8988T (cell line): Measurements from ENCODE around the gene GPR158.

ENCODE experiments used
- DNase-seq: peaks from one replicate; pipeline ENCODE4 v3.0.0; 2011

GPR158 gene

DNA sequence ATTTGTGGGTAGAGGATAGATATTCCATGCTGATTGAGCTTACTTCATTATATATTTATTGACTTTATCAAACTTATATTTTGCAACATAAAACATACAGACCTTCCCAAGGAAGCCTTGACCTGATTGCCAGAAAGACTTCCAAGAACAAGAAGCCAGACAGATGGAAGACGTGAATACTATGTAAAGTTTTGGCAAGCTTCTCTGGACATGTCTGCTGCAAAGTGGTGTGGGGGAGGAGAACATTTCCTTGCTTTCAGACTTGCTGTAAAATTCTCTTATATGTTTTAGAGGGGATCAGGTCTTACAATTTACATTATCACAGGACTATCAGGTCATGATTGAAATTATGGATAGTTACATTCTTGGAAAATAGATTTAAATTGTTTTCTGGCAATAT is 23.4 kb downstream of the GPR158 start:
- no peak for DNase-seq

DNA sequence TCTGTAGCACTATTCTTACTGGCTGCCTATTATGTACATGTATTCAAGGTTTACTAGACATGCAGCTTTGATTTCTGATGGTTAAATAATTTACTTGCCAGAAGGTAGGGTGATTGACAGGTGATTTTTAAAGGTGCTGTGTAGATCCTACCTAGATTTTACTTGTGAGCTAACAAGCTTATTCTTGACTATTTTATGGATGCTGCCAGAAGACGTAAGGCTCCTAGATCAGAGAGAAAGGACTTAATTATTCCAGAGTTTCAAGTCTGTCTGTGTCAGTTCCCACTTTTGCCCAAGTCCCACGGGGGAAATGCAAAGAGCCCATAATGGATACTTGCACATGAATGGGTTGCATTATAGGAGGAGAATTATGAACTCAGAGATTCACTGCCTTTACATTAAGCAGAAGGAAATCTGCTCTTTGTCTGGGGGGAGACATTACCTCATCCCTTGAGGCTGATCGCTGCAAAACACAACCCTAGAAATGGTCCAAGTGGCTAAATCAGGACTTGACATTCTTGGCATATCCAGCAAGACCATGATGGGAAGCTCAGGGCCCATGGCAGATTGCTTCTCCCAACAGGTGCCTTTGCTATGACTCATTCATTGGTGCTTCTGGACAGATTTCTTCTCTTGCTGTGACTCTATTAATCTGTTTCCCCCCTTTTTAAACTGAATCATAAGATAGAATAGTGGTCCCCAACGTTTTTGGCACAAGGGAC is 32.1 kb downstream of the GPR158 start:
- no peak for DNase-seq

DNA sequence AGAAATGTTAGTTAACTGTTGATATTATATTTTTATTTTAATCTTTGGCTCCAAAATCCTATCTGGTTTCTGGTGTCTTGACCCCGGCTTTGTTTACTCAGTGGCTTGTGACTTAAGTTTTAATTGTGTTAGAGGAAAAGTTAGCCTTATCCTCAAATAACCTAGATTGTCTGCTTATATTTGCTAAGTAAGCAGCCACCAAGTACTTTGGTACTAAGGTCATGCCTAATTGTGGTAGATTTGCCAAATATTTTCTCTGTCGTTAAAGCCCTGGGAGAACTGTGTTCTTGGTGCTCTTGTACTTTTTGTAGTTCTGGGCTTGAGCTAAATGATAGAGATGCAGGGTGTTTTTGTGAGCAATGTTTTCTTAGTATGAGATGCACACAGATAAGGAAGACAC is 34.8 kb downstream of the GPR158 start:
- no peak for DNase-seq

DNA sequence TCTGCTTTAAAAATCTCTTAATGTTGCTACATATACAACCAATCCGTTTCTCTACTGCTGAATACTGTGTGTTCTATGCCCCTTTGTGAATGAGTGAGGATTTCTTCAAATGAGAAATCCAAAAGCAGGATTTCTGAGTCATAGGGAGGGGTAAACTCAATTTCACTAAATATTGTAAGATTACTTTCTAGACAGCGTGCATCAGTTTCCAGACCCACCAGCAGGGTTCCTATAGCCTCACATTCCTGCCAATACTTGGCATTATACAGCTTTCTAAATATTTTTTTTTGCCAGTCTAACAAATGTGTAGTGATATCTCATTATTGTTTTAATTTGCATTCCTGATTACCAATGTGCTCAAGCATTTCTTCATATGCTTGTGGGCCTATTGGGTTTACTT is 35.5 kb downstream of the GPR158 start:
- no peak for DNase-seq

DNA sequence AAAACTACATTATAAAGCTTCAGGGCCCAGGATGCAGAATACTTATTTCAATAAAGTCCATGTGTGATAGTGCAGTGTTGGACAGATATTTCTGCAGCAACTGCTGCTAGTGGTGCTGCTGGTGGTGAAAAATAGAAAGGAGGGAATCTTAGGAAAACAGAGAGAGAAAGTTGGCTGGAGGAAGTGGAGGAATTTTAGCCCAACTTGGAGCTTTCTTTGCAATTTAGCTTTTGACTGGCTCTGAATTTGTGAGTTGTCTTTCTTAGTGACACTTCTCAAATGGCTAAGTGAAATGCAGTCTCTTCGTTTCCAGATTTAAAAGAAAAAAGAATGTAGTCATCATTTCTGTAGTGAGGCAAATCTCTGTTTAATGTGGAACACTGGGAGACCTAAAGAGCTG is 45.4 kb downstream of the GPR158 start:
- DNase-seq, result no peak

DNA sequence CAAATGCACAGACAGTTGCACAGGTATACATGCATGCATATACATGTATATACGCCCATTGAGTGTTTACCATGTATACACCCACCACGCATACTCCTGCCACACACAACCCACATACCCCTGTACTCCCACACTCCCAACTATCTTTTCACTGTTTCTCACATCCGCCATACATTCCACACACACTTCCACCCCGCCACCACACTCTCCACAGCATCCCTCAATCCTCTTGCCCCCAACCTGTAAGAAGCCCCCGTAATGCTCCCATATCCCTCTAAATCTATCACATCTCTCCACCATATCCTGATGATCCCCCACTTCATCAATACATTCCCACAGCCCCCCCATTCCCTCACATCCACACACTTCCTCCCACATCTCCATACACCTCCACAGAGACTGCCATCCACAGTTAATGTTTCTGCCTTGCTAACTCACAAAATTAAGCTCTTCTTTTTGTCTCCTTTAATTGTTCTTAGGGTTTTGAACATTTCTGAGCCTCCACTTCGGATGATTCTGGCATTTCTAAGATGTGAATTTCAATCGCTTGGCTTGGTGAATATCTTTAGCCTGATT is 47.4 kb downstream of the GPR158 start:
- DNase-seq, result no peak

DNA sequence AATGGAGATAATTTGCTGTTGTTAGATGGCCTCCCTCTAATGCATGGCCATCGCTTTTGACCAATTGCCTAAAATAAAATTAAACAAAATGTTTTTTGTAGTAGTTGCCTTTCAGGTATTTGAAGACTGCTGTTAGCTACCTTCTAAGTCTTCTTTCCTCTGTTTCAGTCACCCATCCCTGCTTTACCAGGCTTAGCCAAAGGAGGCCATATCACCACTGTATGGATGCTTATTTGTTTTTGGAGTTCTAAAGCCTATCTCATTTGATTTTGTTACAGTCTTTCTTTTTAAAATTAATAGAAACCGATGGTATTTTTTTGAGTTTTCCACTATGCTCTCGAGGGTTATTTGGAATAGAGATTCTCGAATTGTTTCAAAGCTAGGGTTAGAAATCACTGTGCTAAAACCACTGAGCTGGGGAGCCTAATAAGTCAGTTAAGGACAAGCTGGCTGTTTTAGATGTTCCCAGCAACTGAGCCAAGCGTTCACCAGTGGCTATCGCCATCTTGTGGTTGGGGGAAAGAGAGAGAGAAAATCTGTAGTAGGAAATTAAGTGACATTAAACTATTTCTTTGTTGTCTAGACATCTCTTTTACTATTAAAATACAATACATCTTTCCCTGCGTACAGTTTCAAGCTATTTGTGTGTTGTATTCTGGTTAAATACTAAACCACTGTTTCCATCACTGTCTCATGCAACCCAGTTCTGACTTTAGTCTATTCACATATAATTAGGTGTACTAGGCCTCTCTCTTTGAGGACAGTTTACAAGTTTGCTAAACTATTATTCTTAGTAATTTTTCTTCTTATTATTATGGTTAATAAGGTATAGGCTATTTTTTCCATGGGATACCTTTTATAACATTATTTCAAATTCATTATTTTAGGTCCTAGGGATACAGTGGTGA is 52.2 kb downstream of the GPR158 start:
- DNase-seq, result no peak

DNA sequence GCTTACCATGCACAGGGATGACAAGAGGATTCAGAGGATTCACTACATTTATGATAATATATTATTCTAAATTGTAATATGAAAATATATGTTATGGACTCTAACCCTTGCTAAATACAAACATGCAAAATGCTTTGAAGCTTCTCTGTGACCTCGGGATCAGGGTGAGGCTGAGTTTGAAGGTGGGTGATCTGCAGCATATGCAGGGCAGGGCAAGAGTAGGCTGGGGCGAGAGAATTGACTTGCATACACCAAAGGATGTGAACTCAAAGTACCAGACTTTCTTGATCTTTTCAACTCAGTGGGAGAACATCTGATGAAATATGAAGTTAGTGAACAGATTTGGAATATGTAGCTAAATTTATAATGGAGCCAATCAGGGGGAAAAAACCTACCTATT is 57.0 kb downstream of the GPR158 start:
- DNase-seq, result no peak

DNA sequence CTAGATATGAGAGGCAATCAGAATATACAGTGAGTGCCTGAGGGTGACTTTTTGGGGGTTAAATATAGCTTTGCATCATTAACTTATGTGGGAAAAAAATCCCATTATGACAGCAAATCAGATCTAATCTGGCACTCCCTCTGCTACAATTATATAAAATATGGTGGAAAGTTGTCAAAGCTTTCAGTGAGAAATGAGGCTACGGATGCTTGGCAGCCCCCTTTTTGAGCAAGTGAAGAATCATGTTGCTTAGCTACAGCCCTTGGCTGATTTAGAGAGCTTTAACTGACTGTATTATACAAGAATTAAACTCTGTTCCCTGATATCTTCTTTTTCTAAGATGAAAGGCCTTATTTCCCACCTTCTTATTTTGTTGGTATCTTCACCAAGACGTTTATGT is 57.4 kb downstream of the GPR158 start:
- DNase-seq, result no peak

DNA sequence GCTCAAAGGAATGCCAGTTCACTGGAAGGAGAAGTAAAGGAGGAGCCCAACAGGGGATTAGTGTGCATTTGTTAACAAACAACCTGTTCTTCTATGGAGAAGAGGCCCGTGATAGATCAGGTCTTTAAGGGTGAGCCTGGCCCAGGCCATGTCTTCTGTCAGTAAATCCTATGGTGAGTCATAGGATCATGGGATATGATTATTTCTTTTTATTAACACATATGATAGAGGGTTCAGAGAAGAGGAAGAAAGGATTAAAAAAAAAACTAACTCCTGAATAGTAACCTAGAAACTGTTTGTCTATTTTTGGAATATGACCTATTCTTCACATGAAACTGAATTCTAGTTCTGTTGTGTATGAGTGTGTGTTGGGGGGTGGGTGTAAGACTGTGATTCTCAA is 70.4 kb downstream of the GPR158 start:
- no peak for DNase-seq

DNA sequence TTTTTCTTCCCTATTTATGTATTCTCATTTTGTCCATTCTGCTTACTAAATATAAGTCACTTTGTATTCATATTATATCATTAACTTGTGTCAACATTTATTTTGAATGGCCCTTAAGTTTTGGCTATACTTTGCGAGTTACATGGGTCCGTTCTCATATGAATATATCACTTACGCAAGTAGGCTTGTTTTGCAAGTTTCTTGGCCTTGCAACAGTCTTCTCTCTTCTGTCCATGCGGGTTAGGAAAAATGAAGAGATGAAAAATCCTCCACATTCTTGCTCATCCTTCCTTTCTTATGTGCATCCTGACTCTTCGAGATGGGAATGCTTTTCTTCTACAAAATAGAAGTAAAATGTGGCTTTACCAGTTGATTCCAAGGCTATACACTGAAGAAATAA is 82.8 kb downstream of the GPR158 start:
- no peak for DNase-seq

DNA sequence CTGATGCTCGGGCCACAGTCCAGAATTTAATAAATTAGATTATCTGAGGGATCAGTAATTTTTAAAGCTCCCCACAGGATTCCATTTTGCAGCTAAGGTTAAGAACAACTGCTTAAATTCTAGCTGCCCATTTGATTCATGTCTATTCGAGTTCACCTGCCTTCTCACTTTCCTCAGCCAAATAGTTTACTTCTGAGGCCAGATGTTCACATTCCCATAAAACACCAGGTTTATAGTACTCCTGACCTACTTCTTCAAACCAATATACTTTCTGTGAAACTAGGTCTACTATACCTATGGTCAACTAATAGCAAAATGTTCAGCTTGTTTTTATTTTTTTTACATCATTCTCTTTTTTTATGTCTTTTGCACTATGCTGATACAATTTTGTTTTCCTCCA is 86.3 kb downstream of the GPR158 start:
- DNase-seq, result no peak

DNA sequence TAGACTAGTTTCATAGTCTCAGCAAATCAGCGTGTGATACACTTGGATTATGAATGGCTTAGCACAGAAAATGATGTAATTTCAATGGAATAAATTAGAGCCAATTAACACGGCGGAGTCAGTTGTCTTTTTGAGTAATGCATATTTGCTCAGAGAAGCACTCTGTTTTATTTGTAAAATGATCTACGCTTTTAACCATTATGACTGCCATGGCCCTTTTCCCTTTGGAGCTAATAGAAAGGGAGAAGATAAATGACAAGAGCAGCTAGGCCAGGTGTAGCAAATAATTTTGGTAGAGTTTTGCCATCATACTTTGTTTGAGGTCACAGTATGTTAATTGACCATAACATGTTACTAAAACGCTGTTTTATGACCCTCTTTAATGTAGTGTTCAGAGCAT is 86.8 kb downstream of the GPR158 start:
- DNase-seq, result no peak

DNA sequence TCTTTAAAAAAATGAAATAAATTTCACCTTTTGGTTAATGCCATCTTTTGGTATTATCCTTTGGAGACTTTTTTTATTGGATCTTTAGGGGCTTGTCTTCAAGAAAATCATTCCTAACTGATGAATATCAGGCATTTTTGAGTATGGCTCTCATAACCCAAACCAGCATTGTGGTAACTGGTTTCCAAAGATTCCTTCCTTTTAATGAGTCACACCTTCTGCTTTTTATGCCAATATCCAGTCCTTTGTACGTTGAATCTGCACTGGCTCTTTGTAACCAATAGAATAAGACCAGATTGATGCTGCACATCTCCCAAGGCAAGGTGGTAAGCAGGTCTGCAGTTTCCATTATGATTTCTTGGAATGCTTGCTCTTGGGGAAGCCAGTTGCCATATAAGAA is 89.1 kb downstream of the GPR158 start:
- DNase-seq, result no peak

DNA sequence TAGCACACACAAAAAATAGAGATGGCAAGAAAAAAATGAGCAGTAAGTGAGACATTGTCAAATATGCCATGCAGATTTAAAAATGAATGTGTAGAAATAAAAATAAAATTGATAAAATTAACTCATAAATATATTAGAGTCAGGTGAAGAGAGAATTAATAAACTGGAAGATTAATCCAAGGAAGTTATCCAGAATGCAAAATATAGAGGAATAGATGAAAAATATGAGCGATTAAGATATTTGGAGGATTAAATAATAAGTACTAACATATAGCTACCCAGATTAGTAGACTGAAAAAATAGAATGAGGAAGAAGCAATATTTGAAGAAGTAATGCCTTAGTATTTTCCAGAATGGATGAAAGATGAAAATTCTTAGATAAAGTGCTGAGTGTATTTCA is 103.4 kb downstream of the GPR158 start:
- no peak for DNase-seq

DNA sequence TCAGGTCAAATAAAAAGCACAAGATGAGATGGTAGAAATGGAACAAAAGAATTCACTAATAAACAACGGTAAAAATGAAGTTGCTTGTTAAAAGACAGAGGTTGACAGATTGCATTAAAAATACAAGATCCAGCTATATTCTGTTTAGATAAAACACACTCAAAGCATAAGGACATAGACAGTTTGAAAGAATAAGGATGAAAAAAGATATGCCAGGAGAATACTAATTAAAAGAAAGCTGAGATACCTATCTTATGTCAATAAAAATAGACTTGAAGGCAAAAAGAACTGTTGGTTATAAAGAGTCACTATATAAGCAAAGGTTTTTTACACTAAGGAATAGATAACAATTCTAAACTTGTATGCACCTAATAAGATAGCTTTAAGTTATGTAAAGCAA is 105.3 kb downstream of the GPR158 start:
- DNase-seq, result no peak

DNA sequence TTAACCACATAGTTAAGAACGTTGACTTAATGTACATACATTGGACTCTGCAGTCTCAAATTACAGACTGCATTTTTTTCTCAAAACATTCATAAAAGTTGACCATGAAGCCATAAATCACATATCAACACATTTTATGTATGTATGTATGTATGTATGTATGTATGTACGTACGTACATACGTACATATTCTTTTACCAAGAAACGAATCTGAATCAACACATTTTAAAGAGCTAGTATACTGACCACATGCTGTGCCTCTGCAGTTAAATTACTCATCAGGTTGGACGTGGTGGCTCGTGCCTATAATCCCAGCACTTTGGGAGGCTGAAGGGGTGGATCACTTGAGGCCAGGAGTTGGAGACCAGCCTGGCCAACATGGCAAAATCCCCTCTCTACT is 105.8 kb downstream of the GPR158 start:
- no peak for DNase-seq

DNA sequence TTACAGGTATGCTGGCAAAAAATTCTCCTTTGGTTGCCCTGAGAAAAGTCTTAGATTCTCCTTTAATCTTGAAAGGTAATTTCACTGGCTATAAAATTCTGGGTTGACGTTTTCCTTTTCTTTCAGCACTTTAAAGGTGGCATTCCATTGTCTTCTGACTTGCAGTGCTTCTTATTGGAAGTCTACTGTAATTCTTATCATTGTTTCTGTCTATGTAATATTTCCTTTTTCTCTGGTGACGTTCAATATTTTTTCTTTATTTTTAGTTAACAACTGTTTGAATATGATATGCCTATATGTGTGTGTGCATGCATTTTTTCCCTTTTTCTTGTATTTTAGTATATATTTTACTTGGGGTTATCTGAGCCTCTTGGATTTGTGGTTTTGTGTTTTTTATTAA is 111.0 kb downstream of the GPR158 start:
- DNase-seq, result no peak

DNA sequence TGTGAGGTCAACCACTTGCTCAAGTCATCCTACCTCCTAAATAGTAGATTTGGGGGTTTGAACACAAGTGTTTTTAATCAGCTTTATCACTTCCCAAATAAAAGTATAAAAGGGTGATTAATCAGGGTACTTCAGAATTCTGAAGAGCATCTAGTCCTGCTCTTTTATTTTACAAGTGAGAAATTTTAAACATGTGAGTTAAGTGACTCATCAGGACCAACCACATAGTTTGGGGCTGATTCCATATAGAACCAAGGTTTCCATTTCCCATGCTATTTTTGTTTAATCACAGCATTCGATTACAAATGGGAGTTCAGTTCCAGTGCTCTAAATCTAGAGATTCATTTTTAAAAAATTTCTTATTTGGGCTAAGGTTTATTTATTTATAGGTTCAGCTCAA is 113.4 kb downstream of the GPR158 start:
- DNase-seq, result no peak

DNA sequence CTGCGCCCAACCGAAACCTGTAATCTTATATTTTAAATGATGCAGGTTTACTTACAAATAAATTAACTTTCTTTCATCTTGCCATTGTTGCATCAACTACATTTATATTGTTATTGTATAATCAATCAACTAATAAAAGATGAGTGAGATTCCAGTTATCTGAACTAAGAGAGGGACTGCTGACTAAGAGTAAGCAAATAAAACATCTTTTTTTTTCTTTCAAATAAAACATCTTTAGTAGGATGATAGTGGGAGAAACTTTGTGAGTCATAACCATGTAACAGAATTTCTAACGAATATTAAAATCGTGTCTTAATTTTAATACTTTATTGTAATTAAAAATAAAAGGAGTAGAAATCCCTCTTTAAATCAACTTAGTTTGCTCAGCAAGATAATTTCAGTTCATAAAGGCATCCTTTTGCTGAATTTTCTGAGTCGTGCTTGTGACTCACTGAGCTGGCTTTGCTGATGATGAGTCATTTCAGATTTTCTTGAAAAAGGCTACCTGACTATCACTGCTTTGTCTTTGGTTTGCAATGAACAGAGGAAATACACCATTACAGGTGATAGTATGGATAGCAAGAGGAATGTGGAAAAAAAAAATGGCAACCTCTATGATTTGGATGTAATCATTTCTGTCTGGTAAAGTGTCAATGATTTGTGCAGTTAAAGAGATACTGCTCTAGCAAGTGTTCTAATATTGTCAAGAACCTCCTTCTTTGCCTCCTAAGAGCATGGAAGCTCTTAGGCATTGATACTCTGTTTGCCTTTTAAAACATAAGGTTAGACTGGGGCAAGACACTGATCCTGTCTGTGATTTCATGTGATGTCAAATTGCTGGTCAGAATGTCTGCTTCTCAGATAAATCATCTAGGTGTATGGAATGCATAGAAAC is 119.5 kb downstream of the GPR158 start:
- DNase-seq, result peak; percentile 17

DNA sequence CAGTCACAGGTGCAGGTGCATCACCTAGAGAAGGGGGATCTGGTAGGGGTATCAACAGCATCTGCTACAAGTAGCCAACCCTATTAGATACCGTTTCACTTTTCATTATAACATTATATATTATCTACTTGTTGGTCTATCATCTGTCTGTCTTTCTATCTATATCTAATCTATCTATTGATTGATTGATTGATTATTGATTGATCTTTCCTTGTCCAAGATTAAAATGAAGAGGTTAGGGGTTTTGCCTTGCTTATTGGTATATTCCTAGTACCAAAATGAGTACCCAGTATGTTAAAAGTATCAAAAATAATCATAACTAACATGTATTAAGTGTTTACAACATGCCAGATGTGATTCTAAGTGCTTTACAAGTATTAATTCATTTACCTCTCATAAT is 121.5 kb downstream of the GPR158 start:
- DNase-seq, result no peak

DNA sequence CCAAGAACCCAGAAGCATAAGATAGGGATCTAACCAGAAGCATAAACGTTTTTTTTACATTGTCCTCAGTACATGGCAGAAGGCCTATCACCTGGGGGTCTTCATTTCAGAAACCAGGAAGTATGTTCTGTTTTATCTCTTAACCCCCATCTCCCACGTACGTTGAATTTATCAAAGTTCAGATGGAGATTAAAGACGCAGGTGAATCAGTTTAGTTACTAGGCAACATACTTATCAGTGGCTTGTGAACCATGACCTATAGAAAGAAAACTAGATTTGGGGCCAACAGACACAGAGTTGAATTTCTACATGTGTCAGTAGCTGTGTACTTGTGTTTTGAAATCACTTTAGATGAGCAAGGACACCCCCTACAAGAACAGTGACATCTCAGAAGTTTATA is 122.7 kb downstream of the GPR158 start:
- DNase-seq, result no peak

DNA sequence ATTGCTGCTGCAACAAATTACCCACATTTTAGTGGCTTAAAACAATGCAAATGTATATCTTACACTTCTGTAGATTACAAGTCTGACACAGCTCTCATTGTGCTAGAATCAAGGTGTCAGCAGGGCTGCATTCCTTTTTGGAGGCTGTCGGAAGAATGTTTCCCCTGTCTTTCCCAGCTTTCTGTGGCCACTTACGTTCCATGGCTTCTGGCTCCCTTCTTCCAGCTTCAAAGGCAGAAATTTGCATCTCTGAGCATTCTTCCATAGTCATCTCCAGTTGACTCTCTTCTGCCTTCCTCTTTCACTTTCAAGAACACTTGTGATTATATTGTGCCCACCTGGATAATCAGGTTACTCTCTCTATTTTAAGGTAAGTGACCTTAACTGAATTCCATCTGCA is 125.3 kb downstream of the GPR158 start:
- no peak for DNase-seq
